Neural progenitor cell (in vitro differentiated cells): Measurements from ENCODE around the gene NUDT21. TPM values are rescaled to one million over a fixed set of nuclear protein-coding genes. Genes with fewer than 3 reads are reported as not detected.

Experiments used
- DNase-seq: peaks from one replicate; pipeline ENCODE4 v3.0.0-alpha.2; 2016; ENCODE audit warnings: low spot score
- H2AFZ ChIP-seq: fragments of 200-600 bp; sonication (generic); replicated peaks from 2 replicates; pipeline ENCODE4 v1.6.1; 2016; ENCODE audit warnings: antibody characterized with exemption
- H3F3A ChIP-seq: fragments of 200-600 bp; sonication (generic); 2 replicates; pipeline ENCODE4 v1.6.1; 2016; ENCODE audit warnings: antibody characterized with exemption, low read depth
- H3K27ac ChIP-seq: fragments of 200-600 bp; sonication (generic); 2 replicates; pipeline ENCODE4 v1.5.1; 2016; ENCODE audit warnings: mild to moderate bottlenecking
- H3K27me3 ChIP-seq: fragments of 200-600 bp; sonication (generic); 2 replicates; pipeline ENCODE4 v1.6.1; 2016; ENCODE audit warnings: mild to moderate bottlenecking, moderate library complexity
- H3K36me3 ChIP-seq: fragments of 200-600 bp; sonication (generic); 2 replicates; pipeline ENCODE4 v1.5.1; 2016
- H3K4me1 ChIP-seq: fragments of 200-600 bp; sonication (generic); 2 replicates; pipeline ENCODE4 v1.6.1; 2016; ENCODE audit warnings: mixed run types
- H3K4me2 ChIP-seq: fragments of 200-600 bp; sonication (generic); 2 replicates; pipeline ENCODE4 v1.6.1; 2016
- H3K4me3 ChIP-seq: fragments of 200-600 bp; sonication (generic); 2 replicates; pipeline ENCODE4 v1.5.1; 2016
- H3K79me2 ChIP-seq: fragments of 200-600 bp; sonication (generic); 2 replicates; pipeline ENCODE4 v1.6.1; 2016; ENCODE audit warnings: low read depth
- H3K9ac ChIP-seq: fragments of 200-600 bp; sonication (generic); 2 replicates; pipeline ENCODE4 v1.6.1; 2016
- H3K9me3 ChIP-seq: fragments of 200-600 bp; sonication (generic); 2 replicates; pipeline ENCODE4 v1.5.1; 2016; ENCODE audit warnings: low read depth
- H4K20me1 ChIP-seq: fragments of 200-600 bp; sonication (generic); 2 replicates; pipeline ENCODE4 v1.6.1; 2016; ENCODE audit warnings: low read depth
- H3K27ac Mint-ChIP-seq: 3 replicates; pipeline ENCODE4 v1.8.0; 2021; ENCODE audit warnings: mixed read lengths
- H3K27me3 Mint-ChIP-seq: 2 replicates; pipeline ENCODE4 v1.8.0; 2022; ENCODE audit warnings: low read depth, mild to moderate bottlenecking, inconsistent platforms, moderate library complexity, mixed read lengths; ENCODE audit not compliant: insufficient read depth
- H3K36me3 Mint-ChIP-seq: 3 replicates; pipeline ENCODE4 v1.8.0; 2021; ENCODE audit warnings: mixed read lengths
- H3K4me1 Mint-ChIP-seq: 3 replicates; pipeline ENCODE4 v1.8.0; 2021; ENCODE audit warnings: mixed read lengths
- H3K4me3 Mint-ChIP-seq: 3 replicates; pipeline ENCODE4 v1.8.0; 2021; ENCODE audit warnings: mild to moderate bottlenecking, moderate library complexity, mixed read lengths
- H3K9me3 Mint-ChIP-seq: 3 replicates; pipeline ENCODE4 v1.8.0; 2020; ENCODE audit warnings: mixed read lengths
- CTCF ChIP-seq: fragments of 200-600 bp; sonication (generic); IDR thresholded peaks from 2 replicates; pipeline ENCODE4 v1.5.1; 2017; ENCODE audit warnings: antibody characterized with exemption, mild to moderate bottlenecking
- EZH2 ChIP-seq: fragments of 200-600 bp; sonication (generic); IDR thresholded peaks from 2 replicates; pipeline ENCODE4 v1.6.1; 2017; ENCODE audit warnings: antibody characterized with exemption, mild to moderate bottlenecking, moderate library complexity
- EZH2phosphoT487 ChIP-seq: fragments of 200-600 bp; sonication (generic); IDR thresholded peaks from 2 replicates; pipeline ENCODE4 v1.6.1; 2017; ENCODE audit warnings: antibody characterized with exemption
- total RNA-seq: library from RNA; depleted of rRNA; stranded (reverse); fragments of >200 nt; gene quantifications from 2 replicates; pipeline ENCODE4 v1.2.3, GENCODE V29; 2015; ENCODE audit warnings: low replicate concordance

Gene NUDT21
- total RNA-seq, 1 donor from 2014 or later, result 256 TPM

GRCh38 chr16:56419740-56420548, 31.2 kb downstream of the NUDT21 start:
- Histone ChIP-seq H2AFZ (no peak overlapping the region), H3K79me2 (peaks cover 92% of the 10 kb centered on the region), H3K9me3 (no peaks in the 10 kb centered on the region), H3K27ac (no peak overlapping the region), H3K36me3 (no peaks in the 10 kb centered on the region), H3K4me3 (no peak overlapping the region), H3K9ac (no peak overlapping the region), H3K27me3 (peaks cover 15% of the 10 kb centered on the region), H3F3A (peaks cover 12% of the 10 kb centered on the region), H4K20me1 (peaks cover 45% of the 10 kb centered on the region), H3K4me2 (no peak overlapping the region), H3K4me1 (peaks cover 27% of the 10 kb centered on the region)
- Mint-ChIP-seq H3K4me3 (no peak overlapping the region), H3K27ac (no peak overlapping the region), H3K9me3 (no peaks in the 10 kb centered on the region), H3K4me1 (peaks cover 35% of the 10 kb centered on the region), H3K36me3 (no peaks in the 10 kb centered on the region), H3K27me3 (peaks cover 5% of the 10 kb centered on the region)
- no peak for DNase-seq
- TF ChIP-seq EZH2 (no peak), EZH2phosphoT487 (no peak), CTCF (no peak)

- H3K9ac ChIP-seq, result no peak overlapping the region
- peaks cover 33% of the 10 kb centered on the region for H4K20me1 ChIP-seq
- Mint-ChIP-seq H3K4me3 (no peak overlapping the region), H3K9me3 (no peaks in the 10 kb centered on the region), H3K36me3 (peaks cover 8% of the 10 kb centered on the region), H3K27ac (no peak overlapping the region), H3K27me3 (peaks cover 2% of the 10 kb centered on the region), H3K4me1 (peaks cover 16% of the 10 kb centered on the region)
- TF ChIP-seq EZH2phosphoT487 (no peak), EZH2 (no peak), CTCF (no peak)
- no peak overlapping the region for H3K4me2 ChIP-seq
- H3K27me3 ChIP-seq, result no peaks in the 10 kb centered on the region
- H3K36me3 ChIP-seq, result no peaks in the 10 kb centered on the region
- H2AFZ ChIP-seq, result no peak overlapping the region
- H3K79me2 ChIP-seq, result peaks cover 66% of the 10 kb centered on the region
- H3K4me1 ChIP-seq, result peaks cover 8% of the 10 kb centered on the region
- H3K27ac ChIP-seq, result no peak overlapping the region
- no peaks in the 10 kb centered on the region for H3K9me3 ChIP-seq
- no peak overlapping the region for H3K4me3 ChIP-seq
- H3F3A ChIP-seq, result peaks cover 9% of the 10 kb centered on the region
- no peak for DNase-seq
Measured at GRCh38 chr16:56417138-56417537, 34.0 kb downstream of the NUDT21 start.

- TF ChIP-seq EZH2 (no peak), EZH2phosphoT487 (no peak), CTCF (no peak)
- peaks cover 9% of the 10 kb centered on the region for H3F3A ChIP-seq
- peaks cover 8% of the 10 kb centered on the region for H3K4me1 ChIP-seq
- peaks cover 28% of the 10 kb centered on the region for H4K20me1 ChIP-seq
- H3K4me2 ChIP-seq, result no peak overlapping the region
- Mint-ChIP-seq H3K36me3 (peaks cover 18% of the 10 kb centered on the region), H3K4me3 (no peak overlapping the region), H3K4me1 (peaks cover 12% of the 10 kb centered on the region), H3K9me3 (no peaks in the 10 kb centered on the region), H3K27ac (no peak overlapping the region), H3K27me3 (peaks cover 2% of the 10 kb centered on the region)
- no peaks in the 10 kb centered on the region for H3K36me3 ChIP-seq
- no peaks in the 10 kb centered on the region for H3K9me3 ChIP-seq
- no peak overlapping the region for H2AFZ ChIP-seq
- H3K4me3 ChIP-seq, result no peak overlapping the region
- H3K79me2 ChIP-seq, result peaks cover 53% of the 10 kb centered on the region
- H3K9ac ChIP-seq, result no peak overlapping the region
- H3K27ac ChIP-seq, result peak overlapping the region; percentile 44
- no peaks in the 10 kb centered on the region for H3K27me3 ChIP-seq
- no peak for DNase-seq
Measured at GRCh38 chr16:56415875-56416274, 35.3 kb downstream of the NUDT21 start.
